Heart left ventricle (tissue), 13 donors: ENCODE results near the gene TMEM217.

ENCODE experiments used
- POLR2A ChIP-seq, 2 donors: fragments of 450-650 bp; IDR thresholded peaks; one replicate each; pipeline ENCODE4 v1.6.1; 2017; ENCODE audit warnings: antibody characterized with exemption in 2 of 2, mild to moderate bottlenecking in 2 of 2, moderate library complexity in 2 of 2
- TF ChIP-seq, protein P1 (sequence below), 12 donors: fragments of 200-600 bp; sonication (generic) in 4 of 12; IDR thresholded peaks; one replicate each; pipeline versions ENCODE4 v1.5.0 to v1.8.0; 2018 to 2022; ENCODE audit warnings: antibody characterized with exemption in 12 of 12, mild to moderate bottlenecking in 5 of 12
- donor health status: ischemic (EF 13 %, LVEDD 7.1; RV severe dilation, severe dysfunction).
- donor health status: DM: no; HTN: yes; CAD: no.
- donor health status: DM: no; HTN: no; CAD: no.
- donor health status: ischemic (EF 25% LVEDD 6.9; RV normal size, moderate dysfunction).
- donor health status: ischemic (EF 25% LVEDD 5.7; RV mildly dilated, moderate dysfunction).
- donor health status: ischemic (EF 35%, LVEDD 5.7; RV mildly dilated, moderate dysfunction).
- donor health status: nonischemic (EF 11% LVEDD 7.7; RV severe dilation, severe dysfunction).
- donor health status: DM: yes; HTN: yes; CAD: no.
- donor health status: PGD.
- donor health status: ischemic (EF 29% LVEDD 5.4; RV normal size, mild dysfunction).
- donor health status: nonischemic (EF 23%, LVEDD 6.1; RV moderate dilation, normal function).

DNA sequence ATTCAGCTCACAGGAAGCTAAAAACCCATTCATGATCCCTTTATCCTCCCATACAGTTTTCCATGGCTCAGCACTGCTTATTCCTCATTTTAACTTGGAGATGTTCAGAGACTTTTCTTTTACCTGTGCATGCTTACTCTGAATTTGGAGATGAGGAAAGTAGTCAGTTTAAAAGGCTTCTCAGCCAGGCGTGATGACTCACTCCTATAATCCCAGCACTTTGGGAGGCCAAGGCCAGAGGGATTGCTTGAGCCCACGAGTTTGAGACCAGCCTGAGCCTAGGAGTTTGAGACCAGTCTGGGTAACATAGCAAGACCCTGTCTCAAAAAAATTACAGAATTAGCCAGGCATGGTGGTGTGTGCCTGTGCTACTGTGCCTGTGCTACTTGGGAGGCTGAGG, 30.3 kb upstream of the TMEM217 start:
- TF ChIP-seq, protein P1, sequence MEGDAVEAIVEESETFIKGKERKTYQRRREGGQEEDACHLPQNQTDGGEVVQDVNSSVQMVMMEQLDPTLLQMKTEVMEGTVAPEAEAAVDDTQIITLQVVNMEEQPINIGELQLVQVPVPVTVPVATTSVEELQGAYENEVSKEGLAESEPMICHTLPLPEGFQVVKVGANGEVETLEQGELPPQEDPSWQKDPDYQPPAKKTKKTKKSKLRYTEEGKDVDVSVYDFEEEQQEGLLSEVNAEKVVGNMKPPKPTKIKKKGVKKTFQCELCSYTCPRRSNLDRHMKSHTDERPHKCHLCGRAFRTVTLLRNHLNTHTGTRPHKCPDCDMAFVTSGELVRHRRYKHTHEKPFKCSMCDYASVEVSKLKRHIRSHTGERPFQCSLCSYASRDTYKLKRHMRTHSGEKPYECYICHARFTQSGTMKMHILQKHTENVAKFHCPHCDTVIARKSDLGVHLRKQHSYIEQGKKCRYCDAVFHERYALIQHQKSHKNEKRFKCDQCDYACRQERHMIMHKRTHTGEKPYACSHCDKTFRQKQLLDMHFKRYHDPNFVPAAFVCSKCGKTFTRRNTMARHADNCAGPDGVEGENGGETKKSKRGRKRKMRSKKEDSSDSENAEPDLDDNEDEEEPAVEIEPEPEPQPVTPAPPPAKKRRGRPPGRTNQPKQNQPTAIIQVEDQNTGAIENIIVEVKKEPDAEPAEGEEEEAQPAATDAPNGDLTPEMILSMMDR (IDR thresholded peaks at IDR 0.05), result no peak
- no peak for TF ChIP-seq POLR2A (IDR thresholded peaks at IDR 0.05)
